Liver (tissue), 3 donors: ENCODE data around the gene CHAD.

ENCODE experiments used
- JUND ChIP-seq, 2 donors: IDR thresholded peaks; 2 replicates each; pipeline ENCODE4 v1.6.1; 2016; ENCODE audit warnings: antibody characterized with exemption in 2 of 2
- TF ChIP-seq, protein P1 (sequence below): fragments of 150-350 bp; IDR thresholded peaks from 2 replicates; pipeline ENCODE4 v1.5.1; 2017; ENCODE audit warnings: improper control_type of control experiment, low read depth, low read length; ENCODE audit not compliant: missing input control
- donor health status: healthy.
- donor health status: healthy.

- no peak for TF ChIP-seq JUND (IDR thresholded peaks at IDR 0.05)
- TF ChIP-seq, protein P1, sequence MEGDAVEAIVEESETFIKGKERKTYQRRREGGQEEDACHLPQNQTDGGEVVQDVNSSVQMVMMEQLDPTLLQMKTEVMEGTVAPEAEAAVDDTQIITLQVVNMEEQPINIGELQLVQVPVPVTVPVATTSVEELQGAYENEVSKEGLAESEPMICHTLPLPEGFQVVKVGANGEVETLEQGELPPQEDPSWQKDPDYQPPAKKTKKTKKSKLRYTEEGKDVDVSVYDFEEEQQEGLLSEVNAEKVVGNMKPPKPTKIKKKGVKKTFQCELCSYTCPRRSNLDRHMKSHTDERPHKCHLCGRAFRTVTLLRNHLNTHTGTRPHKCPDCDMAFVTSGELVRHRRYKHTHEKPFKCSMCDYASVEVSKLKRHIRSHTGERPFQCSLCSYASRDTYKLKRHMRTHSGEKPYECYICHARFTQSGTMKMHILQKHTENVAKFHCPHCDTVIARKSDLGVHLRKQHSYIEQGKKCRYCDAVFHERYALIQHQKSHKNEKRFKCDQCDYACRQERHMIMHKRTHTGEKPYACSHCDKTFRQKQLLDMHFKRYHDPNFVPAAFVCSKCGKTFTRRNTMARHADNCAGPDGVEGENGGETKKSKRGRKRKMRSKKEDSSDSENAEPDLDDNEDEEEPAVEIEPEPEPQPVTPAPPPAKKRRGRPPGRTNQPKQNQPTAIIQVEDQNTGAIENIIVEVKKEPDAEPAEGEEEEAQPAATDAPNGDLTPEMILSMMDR, result no peak
Measured at GRCh38 chr17:50459756-50460155, 8.9 kb downstream of the CHAD start.
